ENCODE results near the gene S100A1. TPM values are rescaled to one million over a fixed set of nuclear protein-coding genes. Genes with fewer than 3 reads are reported as not detected.
A peak's percentile ranks its signal among the peaks of the same experiment; 100 is the strongest.

The S100A1 gene
- total and polyA plus RNA-seq, 2 of the 13 experiments (the other 11 are each of a cell fraction or from before 2014, with no cell fraction given), result 120 to 251 TPM

DNA sequence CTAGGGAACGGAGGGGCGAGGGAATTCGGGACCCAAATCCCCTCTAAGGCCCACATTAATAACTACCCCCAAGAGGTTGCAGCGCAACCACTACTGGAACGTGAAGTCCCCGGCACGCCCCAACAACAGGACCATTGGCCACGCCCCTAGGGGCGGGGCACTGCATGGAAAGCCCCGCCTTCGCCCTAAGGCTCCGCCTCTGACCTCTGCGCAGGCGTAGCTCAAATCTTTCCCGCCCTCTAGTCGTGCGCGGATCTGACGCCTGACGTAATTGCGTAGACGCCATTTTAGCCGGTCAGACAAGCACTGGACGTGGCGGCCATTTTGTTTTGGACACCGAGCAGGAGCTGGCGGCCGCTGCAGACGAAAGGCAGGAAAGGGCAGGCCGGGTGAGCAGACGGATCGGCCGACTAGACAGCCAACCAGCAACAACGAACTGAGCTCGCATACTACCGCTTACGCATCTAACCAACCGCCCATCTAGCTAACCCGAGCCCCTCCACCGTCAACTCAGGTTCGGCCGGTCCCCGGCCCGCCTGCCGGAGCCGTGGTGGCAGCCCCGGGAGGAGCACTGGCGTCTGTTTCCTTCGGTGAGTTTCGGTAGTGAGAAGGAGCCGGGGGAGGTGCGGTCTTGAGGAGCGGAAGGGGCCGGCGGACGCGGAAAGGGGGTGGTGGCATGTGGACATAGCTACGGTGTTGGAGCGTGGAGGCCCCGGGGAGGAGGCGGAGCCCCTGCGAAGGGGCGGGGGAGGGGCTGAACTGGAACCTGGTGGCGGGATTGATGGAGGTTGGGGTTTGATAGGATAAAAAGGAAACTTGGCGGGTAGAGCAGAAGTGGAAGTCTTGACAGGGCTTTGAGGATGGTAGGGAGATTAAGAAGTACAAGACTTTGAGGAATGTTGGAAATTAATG, 5.8 kb downstream of the S100A1 start, which contains the start of gene CHTOP (continued):
- TF ChIP-seq GABPA (IDR thresholded peaks at IDR 0.05; ENCODE audit: low read depth, low read length) (no peak), GABPA (CRISPR knock-in tag; IDR thresholded peaks at IDR 0.05; ENCODE audit: low read depth) (peak; percentile 74), ZNF232 (CRISPR knock-in tag; IDR thresholded peaks at IDR 0.05; ENCODE audit: borderline replicate concordance) (0 out of 2 replicates have a peak, but pooled peaks have one; percentile 45), SMC3 (IDR thresholded peaks at IDR 0.05; ENCODE audit: low read length) (no peak), CENPX (CRISPR knock-in tag; IDR thresholded peaks at IDR 0.05) (no peak), GATA4 (IDR thresholded peaks at IDR 0.05; ENCODE audit: borderline replicate concordance, low read depth) (no peak), SPEN (CRISPR knock-in tag; IDR thresholded peaks at IDR 0.05; ENCODE audit: low read depth) (peak; percentile 81), MYC (CRISPR knock-in tag; IDR thresholded peaks at IDR 0.05; ENCODE audit: borderline replicate concordance) (peak; percentile 58; the same call in 1 of the 2 replicates), SP5 (CRISPR knock-in tag; IDR thresholded peaks at IDR 0.05; ENCODE audit: borderline replicate concordance, low read depth) (peak; percentile 77), ZNF788 (CRISPR knock-in tag; IDR thresholded peaks at IDR 0.05; ENCODE audit: borderline replicate concordance) (peak; percentile 91; the same call in 1 of the 2 replicates), ARID2 (CRISPR knock-in tag; IDR thresholded peaks at IDR 0.05; ENCODE audit: borderline replicate concordance) (peak; percentile 84; the same call in 1 of the 2 replicates), ZNF446 (CRISPR knock-in tag; IDR thresholded peaks at IDR 0.05) (no peak), TCF7L2 (IDR thresholded peaks at IDR 0.05; ENCODE audit: low read depth, low read length) (no peak)
- TF ChIP-seq, protein P1, sequence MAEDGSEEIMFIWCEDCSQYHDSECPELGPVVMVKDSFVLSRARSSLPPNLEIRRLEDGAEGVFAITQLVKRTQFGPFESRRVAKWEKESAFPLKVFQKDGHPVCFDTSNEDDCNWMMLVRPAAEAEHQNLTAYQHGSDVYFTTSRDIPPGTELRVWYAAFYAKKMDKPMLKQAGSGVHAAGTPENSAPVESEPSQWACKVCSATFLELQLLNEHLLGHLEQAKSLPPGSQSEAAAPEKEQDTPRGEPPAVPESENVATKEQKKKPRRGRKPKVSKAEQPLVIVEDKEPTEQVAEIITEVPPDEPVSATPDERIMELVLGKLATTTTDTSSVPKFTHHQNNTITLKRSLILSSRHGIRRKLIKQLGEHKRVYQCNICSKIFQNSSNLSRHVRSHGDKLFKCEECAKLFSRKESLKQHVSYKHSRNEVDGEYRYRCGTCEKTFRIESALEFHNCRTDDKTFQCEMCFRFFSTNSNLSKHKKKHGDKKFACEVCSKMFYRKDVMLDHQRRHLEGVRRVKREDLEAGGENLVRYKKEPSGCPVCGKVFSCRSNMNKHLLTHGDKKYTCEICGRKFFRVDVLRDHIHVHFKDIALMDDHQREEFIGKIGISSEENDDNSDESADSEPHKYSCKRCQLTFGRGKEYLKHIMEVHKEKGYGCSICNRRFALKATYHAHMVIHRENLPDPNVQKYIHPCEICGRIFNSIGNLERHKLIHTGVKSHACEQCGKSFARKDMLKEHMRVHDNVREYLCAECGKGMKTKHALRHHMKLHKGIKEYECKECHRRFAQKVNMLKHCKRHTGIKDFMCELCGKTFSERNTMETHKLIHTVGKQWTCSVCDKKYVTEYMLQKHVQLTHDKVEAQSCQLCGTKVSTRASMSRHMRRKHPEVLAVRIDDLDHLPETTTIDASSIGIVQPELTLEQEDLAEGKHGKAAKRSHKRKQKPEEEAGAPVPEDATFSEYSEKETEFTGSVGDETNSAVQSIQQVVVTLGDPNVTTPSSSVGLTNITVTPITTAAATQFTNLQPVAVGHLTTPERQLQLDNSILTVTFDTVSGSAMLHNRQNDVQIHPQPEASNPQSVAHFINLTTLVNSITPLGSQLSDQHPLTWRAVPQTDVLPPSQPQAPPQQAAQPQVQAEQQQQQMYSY (CRISPR knock-in tag; IDR thresholded peaks at IDR 0.05), result no peak
- TF ChIP-seq, protein P2, sequence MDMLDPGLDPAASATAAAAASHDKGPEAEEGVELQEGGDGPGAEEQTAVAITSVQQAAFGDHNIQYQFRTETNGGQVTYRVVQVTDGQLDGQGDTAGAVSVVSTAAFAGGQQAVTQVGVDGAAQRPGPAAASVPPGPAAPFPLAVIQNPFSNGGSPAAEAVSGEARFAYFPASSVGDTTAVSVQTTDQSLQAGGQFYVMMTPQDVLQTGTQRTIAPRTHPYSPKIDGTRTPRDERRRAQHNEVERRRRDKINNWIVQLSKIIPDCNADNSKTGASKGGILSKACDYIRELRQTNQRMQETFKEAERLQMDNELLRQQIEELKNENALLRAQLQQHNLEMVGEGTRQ (IDR thresholded peaks at IDR 0.05; ENCODE audit: low read depth, low read length), result no peak
- TF ChIP-seq, protein P2 (CRISPR knock-in tag; IDR thresholded peaks at IDR 0.05; ENCODE audit: borderline replicate concordance), result peak; percentile 48; the same call in 1 of the 2 replicates
- TF ChIP-seq, protein P3, sequence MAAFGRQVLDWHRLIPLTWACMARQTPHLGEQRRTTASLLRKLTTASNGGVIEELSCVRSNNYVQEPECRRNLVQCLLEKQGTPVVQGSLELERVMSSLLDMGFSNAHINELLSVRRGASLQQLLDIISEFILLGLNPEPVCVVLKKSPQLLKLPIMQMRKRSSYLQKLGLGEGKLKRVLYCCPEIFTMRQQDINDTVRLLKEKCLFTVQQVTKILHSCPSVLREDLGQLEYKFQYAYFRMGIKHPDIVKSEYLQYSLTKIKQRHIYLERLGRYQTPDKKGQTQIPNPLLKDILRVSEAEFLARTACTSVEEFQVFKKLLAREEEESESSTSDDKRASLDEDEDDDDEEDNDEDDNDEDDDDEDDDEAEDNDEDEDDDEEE (CRISPR knock-in tag; IDR thresholded peaks at IDR 0.05), result no peak
- TF ChIP-seq, protein P4, sequence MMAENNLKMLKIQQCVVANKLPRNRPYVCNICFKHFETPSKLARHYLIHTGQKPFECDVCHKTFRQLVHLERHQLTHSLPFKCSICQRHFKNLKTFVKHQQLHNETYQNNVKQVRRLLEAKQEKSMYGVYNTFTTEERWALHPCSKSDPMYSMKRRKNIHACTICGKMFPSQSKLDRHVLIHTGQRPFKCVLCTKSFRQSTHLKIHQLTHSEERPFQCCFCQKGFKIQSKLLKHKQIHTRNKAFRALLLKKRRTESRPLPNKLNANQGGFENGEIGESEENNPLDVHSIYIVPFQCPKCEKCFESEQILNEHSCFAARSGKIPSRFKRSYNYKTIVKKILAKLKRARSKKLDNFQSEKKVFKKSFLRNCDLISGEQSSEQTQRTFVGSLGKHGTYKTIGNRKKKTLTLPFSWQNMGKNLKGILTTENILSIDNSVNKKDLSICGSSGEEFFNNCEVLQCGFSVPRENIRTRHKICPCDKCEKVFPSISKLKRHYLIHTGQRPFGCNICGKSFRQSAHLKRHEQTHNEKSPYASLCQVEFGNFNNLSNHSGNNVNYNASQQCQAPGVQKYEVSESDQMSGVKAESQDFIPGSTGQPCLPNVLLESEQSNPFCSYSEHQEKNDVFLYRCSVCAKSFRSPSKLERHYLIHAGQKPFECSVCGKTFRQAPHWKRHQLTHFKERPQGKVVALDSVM (CRISPR knock-in tag; IDR thresholded peaks at IDR 0.05), result peak; percentile 51
